ENCODE data around the gene IL2RA.
"Not testable (repeated sequence)": the region's sequence is repeated elsewhere in the genome, so short reads cannot be mapped to it uniquely, and the experiment has no call there.

Gene IL2RA

GRCh38 chr10:5985029-5985428 lies 77.1 kb downstream of the IL2RA start:
- no peak for DNase-seq (ENCODE audit: low read depth in 2 of 2)

GRCh38 chr10:5983774-5984173 lies 78.4 kb downstream of the IL2RA start:
- no peak for DNase-seq (ENCODE audit: low read depth in 2 of 2)

- no peak for DNase-seq (ENCODE audit: low read depth in 2 of 2)
Measured at GRCh38 chr10:5981529-5981928, 80.6 kb downstream of the IL2RA start.

- no peak for DNase-seq (ENCODE audit: low read depth in 2 of 2)
Measured at GRCh38 chr10:5978230-5978489, 84.0 kb downstream of the IL2RA start.

- peak; percentile 62 to 81 for DNase-seq (ENCODE audit: low read depth in 2 of 2)
Measured at GRCh38 chr10:5977471-5978229, 84.5 kb downstream of the IL2RA start, which contains the start of gene IL15RA. TSS of gene IL15RA (minus strand) at chr10:5977543. CDS start at chr10:5977492, 51 bp downstream.

- DNase-seq (ENCODE audit: low read depth in 2 of 2) = peak in 1 of 2 donors; percentile 25
Measured at GRCh38 chr10:5976512-5977470, 85.4 kb downstream of the IL2RA start.

- DNase-seq (ENCODE audit: low read depth in 2 of 2) = peak in 1 of 2 donors; percentile 15
Measured at GRCh38 chr10:5975641-5976473, 86.3 kb downstream of the IL2RA start.

GRCh38 chr10:5973069-5973468 lies 89.1 kb downstream of the IL2RA start:
- no peak for DNase-seq (ENCODE audit: low read depth in 2 of 2)

GRCh38 chr10:5971886-5972285 lies 90.3 kb downstream of the IL2RA start:
- DNase-seq (ENCODE audit: low read depth in 2 of 2) = no peak

GRCh38 chr10:5971315-5971832 lies 90.8 kb downstream of the IL2RA start:
- DNase-seq (ENCODE audit: low read depth in 2 of 2) = no peak

- DNase-seq (ENCODE audit: low read depth in 2 of 2) = no peak
Measured at GRCh38 chr10:5970527-5970926, 91.6 kb downstream of the IL2RA start.

GRCh38 chr10:5970066-5970465 lies 92.1 kb downstream of the IL2RA start:
- DNase-seq (ENCODE audit: low read depth in 2 of 2) = no peak

- no peak for DNase-seq (ENCODE audit: low read depth in 2 of 2)
Measured at GRCh38 chr10:5968681-5969453, 93.3 kb downstream of the IL2RA start.

- DNase-seq (ENCODE audit: low read depth in 2 of 2) = no peak
Measured at GRCh38 chr10:5968037-5968680, 94.0 kb downstream of the IL2RA start.

- DNase-seq (ENCODE audit: low read depth in 2 of 2) = no peak
Measured at GRCh38 chr10:5965266-5965665, 96.9 kb downstream of the IL2RA start.

GRCh38 chr10:5964736-5965135 lies 97.4 kb downstream of the IL2RA start:
- no peak for DNase-seq (ENCODE audit: low read depth in 2 of 2)

GRCh38 chr10:5963591-5963990 lies 98.6 kb downstream of the IL2RA start:
- no peak for DNase-seq (ENCODE audit: low read depth in 2 of 2)

- DNase-seq (ENCODE audit: low read depth in 2 of 2) = no peak
Measured at GRCh38 chr10:5963071-5963470, 99.1 kb downstream of the IL2RA start.

GRCh38 chr10:5962358-5962940 lies 99.7 kb downstream of the IL2RA start:
- not testable (repeated sequence) for DNase-seq (ENCODE audit: low read depth in 2 of 2)
